Upper lobe of left lung (tissue), 6 donors: ENCODE measurements around the gene ASB13. TPM values are rescaled to one million over a fixed set of nuclear protein-coding genes. Genes with fewer than 3 reads are reported as not detected.

ENCODE experiments used
- ATAC-seq, 2 donors: fragments of 200-7000 bp; cut with Tn5 transposase; one replicate each; pipeline ENCODE4 v1.9.1; 2022; ENCODE audit warnings: mild to moderate bottlenecking in 2 of 2, moderate library complexity in 2 of 2; ENCODE audit not compliant: low FRiP score in 2 of 2
- DNase-seq, 2 donors: peaks; one replicate each; pipeline ENCODE4 v3.0.0-alpha.2; 2019 to 2020
- H3K27ac ChIP-seq, 4 donors: fragments of 200-600 bp; sonication (generic); one replicate each; pipeline ENCODE4 v1.5.1; 2016 to 2019
- H3K27me3 ChIP-seq, 4 donors: fragments of 200-600 bp; sonication (generic); one replicate each; pipeline ENCODE4 v1.5.1; 2017 to 2019
- H3K36me3 ChIP-seq, 4 donors: fragments of 200-600 bp; sonication (generic); one replicate each; pipeline ENCODE4 v1.5.1; 2016 to 2019
- H3K4me1 ChIP-seq, 4 donors: fragments of 200-600 bp; sonication (generic); one replicate each; pipeline ENCODE4 v1.5.1; 2018 to 2019
- H3K4me3 ChIP-seq, 4 donors: fragments of 200-600 bp; sonication (generic); one replicate each; pipeline ENCODE4 v1.5.1; 2017 to 2019; ENCODE audit warnings: mild to moderate bottlenecking in 2 of 4, moderate library complexity in 1 of 4
- H3K9me3 ChIP-seq, 4 donors: fragments of 200-600 bp; sonication (generic); one replicate each; pipeline ENCODE4 v1.5.1; 2018 to 2019
- EP300 ChIP-seq, 4 donors: sonication (generic); formaldehyde crosslinking; IDR thresholded peaks; one replicate each; pipeline ENCODE4 v1.5.1; 2017; ENCODE audit warnings: antibody characterized with exemption in 4 of 4, control low read depth in 2 of 4
- POLR2A ChIP-seq, 4 donors: fragments of 450-650 bp; IDR thresholded peaks; one replicate each; pipeline ENCODE4 v1.5.1; 2016 to 2017; ENCODE audit warnings: antibody characterized with exemption in 4 of 4, mild to moderate bottlenecking in 2 of 4
- POLR2AphosphoS5 ChIP-seq, 2 donors: sonication (generic); formaldehyde crosslinking; IDR thresholded peaks; one replicate each; pipeline ENCODE4 v1.5.1; 2017; ENCODE audit warnings: antibody characterized with exemption in 2 of 2
- WGBS, 2 donors: methylation state at CpG; one replicate each; pipeline ENCODE4 v1.1.5; 2017 to 2018; 5-methylcytosine and 5-hydroxymethylcytosine counted together
- total RNA-seq, 6 donors: library from RNA; depleted of rRNA in 4 of 6; stranded (reverse); fragments of >200 nt in 4 of 6; gene quantifications; one replicate each; pipeline versions ENCODE4 v1.1.0 to v1.2.1, GENCODE V29; 2016 to 2021
- TF ChIP-seq, protein P1 (sequence below), 6 experiments: fragments of 450-650 bp in 4 of 6; fragments of 200-600 bp in 2 of 6; sonication (generic) in 2 of 6; IDR thresholded peaks; one replicate each; pipeline ENCODE4 v1.5.1; 2016 to 2019; ENCODE audit warnings: antibody characterized with exemption in 6 of 6
- donor health status: DM: no; HTN: no; CAD: no; lungs with moderate emphysema.
- donor health status: DM: no; HTN: yes; CAD: no; lungs with severe emphysema.

ASB13 gene
- total RNA-seq, 6 donors from 2014 or later: 6.3 to 32.5 (median 18.2) TPM

DNA sequence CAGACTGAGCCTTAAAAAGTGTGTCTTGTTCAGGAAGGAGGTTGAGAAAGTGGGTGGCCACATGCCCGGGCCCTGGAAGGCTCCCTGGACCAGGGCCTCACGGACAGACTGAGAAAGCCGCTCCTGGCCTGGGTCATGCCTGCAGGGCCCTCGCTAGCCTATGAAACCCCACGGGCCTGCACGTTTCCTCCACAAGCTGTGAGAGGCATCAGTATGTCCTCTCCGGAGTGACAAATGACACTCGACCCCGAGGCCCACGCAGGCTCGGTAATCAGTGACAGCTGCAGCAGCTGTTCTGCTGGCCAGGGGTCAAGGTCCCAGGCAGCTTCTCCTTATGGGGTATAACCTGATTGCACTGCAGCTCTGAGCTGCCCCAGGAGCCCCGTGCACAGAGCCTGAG is 47.6 kb downstream of the ASB13 start:
- DNase-seq (peak in 1 of 2 donors; percentile 59), ATAC-seq (peak in 1 of 2 donors; percentile 5)
- no peak overlapping the region for H3K27ac ChIP-seq
- no peaks in the 10 kb centered on the region for H3K36me3 ChIP-seq
- no peaks in the 10 kb centered on the region for H3K27me3 ChIP-seq
- WGBS, 2 donors: 69 to 72% methylated on average over 4 to 12 of the region's 12 CpGs
- no peak for TF ChIP-seq POLR2AphosphoS5 (IDR thresholded peaks at IDR 0.05)
- TF ChIP-seq EP300 (IDR thresholded peaks at IDR 0.05): no peak
- TF ChIP-seq POLR2A (IDR thresholded peaks at IDR 0.05): no peak
- TF ChIP-seq, protein P1, sequence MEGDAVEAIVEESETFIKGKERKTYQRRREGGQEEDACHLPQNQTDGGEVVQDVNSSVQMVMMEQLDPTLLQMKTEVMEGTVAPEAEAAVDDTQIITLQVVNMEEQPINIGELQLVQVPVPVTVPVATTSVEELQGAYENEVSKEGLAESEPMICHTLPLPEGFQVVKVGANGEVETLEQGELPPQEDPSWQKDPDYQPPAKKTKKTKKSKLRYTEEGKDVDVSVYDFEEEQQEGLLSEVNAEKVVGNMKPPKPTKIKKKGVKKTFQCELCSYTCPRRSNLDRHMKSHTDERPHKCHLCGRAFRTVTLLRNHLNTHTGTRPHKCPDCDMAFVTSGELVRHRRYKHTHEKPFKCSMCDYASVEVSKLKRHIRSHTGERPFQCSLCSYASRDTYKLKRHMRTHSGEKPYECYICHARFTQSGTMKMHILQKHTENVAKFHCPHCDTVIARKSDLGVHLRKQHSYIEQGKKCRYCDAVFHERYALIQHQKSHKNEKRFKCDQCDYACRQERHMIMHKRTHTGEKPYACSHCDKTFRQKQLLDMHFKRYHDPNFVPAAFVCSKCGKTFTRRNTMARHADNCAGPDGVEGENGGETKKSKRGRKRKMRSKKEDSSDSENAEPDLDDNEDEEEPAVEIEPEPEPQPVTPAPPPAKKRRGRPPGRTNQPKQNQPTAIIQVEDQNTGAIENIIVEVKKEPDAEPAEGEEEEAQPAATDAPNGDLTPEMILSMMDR (IDR thresholded peaks at IDR 0.05): no peak
- no peak overlapping the region for H3K4me3 ChIP-seq
- no peaks in the 10 kb centered on the region for H3K9me3 ChIP-seq
- peaks cover 0 to 9% (median 4%) of the 10 kb centered on the region in 4 donors for H3K4me1 ChIP-seq

DNA sequence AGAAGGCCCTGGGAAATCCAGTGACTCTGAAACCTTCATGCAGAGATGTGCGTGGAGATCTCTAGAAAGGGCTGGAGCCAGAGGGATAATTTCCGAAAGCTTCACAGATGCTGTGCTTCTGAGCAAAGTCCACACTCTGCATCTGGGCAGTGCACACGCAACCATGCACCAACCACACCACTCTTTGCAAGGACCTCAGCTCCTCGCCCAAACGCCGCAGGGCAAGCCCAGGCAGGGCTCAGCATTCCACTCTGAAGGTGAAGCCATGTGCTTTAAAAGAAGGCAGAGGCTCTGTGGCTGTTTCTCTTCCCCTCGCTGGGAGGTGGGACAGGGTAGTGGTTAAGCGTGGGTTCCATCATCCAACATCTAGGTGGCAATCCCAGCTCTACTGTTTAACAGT is 48.4 kb downstream of the ASB13 start:
- no peak overlapping the region for H3K4me3 ChIP-seq
- H3K4me1 ChIP-seq: peaks cover 0 to 8% (median 2%) of the 10 kb centered on the region in 4 donors
- no peaks in the 10 kb centered on the region for H3K27me3 ChIP-seq
- no peaks in the 10 kb centered on the region for H3K36me3 ChIP-seq
- DNase-seq: no peak
- ATAC-seq: no peak
- H3K9me3 ChIP-seq: no peaks in the 10 kb centered on the region
- TF ChIP-seq POLR2A (IDR thresholded peaks at IDR 0.05) (no peak), EP300 (IDR thresholded peaks at IDR 0.05) (no peak), POLR2AphosphoS5 (IDR thresholded peaks at IDR 0.05) (no peak)
- TF ChIP-seq, protein P1 (IDR thresholded peaks at IDR 0.05): no peak
- 90 to 92% methylated on average over 8 of the region's 8 CpGs for WGBS, 2 donors
- no peak overlapping the region for H3K27ac ChIP-seq

DNA sequence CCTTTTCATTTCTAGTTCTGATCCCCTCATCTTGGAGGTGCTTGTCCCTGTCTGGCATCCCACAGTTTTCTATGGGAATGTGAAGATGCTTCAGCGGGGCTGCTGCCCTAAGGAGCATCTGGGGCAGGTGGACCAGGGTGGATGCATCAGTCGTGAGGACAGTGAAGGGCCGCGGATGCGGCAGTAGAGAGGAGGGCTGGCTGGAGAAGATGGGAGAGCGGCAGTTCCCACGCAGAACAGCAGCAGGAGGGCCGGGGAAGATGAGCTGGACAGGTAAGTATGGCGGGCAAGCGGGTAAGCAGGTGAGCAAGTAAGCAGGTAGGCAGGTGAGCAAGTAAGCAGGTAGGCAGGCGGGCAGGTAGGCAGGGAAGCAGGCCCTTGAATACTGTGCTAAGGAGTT is 48.9 kb downstream of the ASB13 start:
- TF ChIP-seq POLR2AphosphoS5 (IDR thresholded peaks at IDR 0.05): no peak
- TF ChIP-seq, protein P1 (IDR thresholded peaks at IDR 0.05): no peak
- TF ChIP-seq POLR2A (IDR thresholded peaks at IDR 0.05): no peak
- no peak for TF ChIP-seq EP300 (IDR thresholded peaks at IDR 0.05)
- no peak for ATAC-seq
- no peak overlapping the region for H3K27ac ChIP-seq
- no peaks in the 10 kb centered on the region for H3K36me3 ChIP-seq
- WGBS, 2 donors: 85 to 96% methylated on average over 11 of the region's 11 CpGs
- no peak overlapping the region for H3K4me3 ChIP-seq
- no peaks in the 10 kb centered on the region for H3K9me3 ChIP-seq
- H3K4me1 ChIP-seq: peaks cover 0 to 6% (median 0%) of the 10 kb centered on the region in 4 donors
- DNase-seq: no peak
- no peaks in the 10 kb centered on the region for H3K27me3 ChIP-seq

DNA sequence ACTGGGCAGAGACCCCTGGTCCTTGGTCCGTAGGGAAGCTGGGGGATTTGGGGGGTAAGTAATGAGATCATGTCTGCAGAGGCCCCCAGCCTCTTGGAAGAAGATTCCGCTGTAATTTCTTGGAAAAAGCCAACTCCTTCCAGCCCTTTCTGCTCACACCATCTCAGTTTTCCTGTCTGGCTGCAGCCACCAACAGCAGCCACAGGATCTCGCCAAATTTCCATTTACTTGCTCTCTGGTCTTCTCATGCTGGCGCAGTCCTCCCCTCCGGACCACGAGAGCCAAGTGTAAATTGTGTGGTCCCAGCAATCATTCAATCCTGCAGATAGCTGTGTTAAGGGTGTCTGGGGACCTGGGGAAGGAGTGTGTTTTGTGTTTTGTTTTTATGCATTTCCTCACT is 49.6 kb downstream of the ASB13 start:
- Histone ChIP-seq H3K27me3 (no peaks in the 10 kb centered on the region), H3K9me3 (no peaks in the 10 kb centered on the region), H3K27ac (no peak overlapping the region), H3K36me3 (no peaks in the 10 kb centered on the region), H3K4me3 (no peak overlapping the region), H3K4me1 (peaks cover 0 to 6% (median 0%) of the 10 kb centered on the region in 4 donors)
- WGBS, 2 donors: 75 to 77% methylated on average over 6 of the region's 6 CpGs
- no peak for DNase-seq
- ATAC-seq: no peak
- TF ChIP-seq POLR2AphosphoS5 (IDR thresholded peaks at IDR 0.05) (no peak), EP300 (IDR thresholded peaks at IDR 0.05) (no peak), POLR2A (IDR thresholded peaks at IDR 0.05) (no peak)
- TF ChIP-seq, protein P1 (IDR thresholded peaks at IDR 0.05): no peak

DNA sequence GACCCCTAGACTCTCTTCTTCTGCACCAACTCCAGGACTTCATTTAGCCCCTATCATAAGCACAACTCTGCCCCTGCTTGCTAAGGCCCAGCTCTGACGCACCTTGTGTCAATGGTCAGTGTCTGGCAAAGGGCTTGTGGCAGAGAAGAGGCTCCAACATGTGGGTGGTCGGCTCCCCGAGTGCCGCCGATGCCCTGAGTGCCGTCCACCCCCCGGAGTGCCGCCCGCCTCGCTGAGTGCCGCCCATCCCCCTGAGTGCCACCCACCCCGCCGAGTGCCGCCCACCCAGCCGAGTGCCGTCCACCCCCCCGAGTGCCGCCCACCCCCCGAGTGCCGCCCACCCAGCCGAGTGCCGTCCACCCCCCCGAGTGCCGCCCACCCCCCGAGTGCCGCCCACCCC is 50.3 kb downstream of the ASB13 start:
- no peak for ATAC-seq
- Histone ChIP-seq H3K36me3 (no peaks in the 10 kb centered on the region), H3K27me3 (no peaks in the 10 kb centered on the region), H3K27ac (no peak overlapping the region), H3K4me1 (peaks cover 0 to 6% (median 0%) of the 10 kb centered on the region in 4 donors), H3K9me3 (no peaks in the 10 kb centered on the region), H3K4me3 (no peak overlapping the region)
- DNase-seq: peak in 1 of 2 donors; percentile 71
- TF ChIP-seq POLR2AphosphoS5 (IDR thresholded peaks at IDR 0.05): no peak
- no peak for TF ChIP-seq POLR2A (IDR thresholded peaks at IDR 0.05)
- no peak for TF ChIP-seq EP300 (IDR thresholded peaks at IDR 0.05)
- TF ChIP-seq, protein P1 (IDR thresholded peaks at IDR 0.05): no peak
- WGBS, 2 donors: 94 to 95% methylated on average over 4 to 14 of the region's 26 CpGs
